SK-N-SH (cell line): Measurements from ENCODE around the gene CPB2. TPM values are rescaled to one million over a fixed set of nuclear protein-coding genes. Genes with fewer than 3 reads are reported as not detected.

Experiments used
- CTCF ChIA-PET: fragments of 300-600, 350-600 bp; formaldehyde crosslinking; extraction: SDS; loops from one replicate; lab custom pipeline; 2021; lab: Yijun Ruan, JAX
- POLR2A ChIA-PET: fragments of 350-600 bp; sonication (Branson Sonifier 250); formaldehyde crosslinking; extraction: SDS; loops from one replicate; lab custom pipeline; 2020; ENCODE audit warnings: antibody characterized with exemption, inconsistent platforms; lab: Yijun Ruan, JAX
- DNase-seq: peaks from one replicate; pipeline ENCODE4 v3.0.0; 2012
- H2AFZ ChIP-seq: fragments of 200-600 bp; sonication (generic); 2 replicates; pipeline ENCODE4 v1.8.1; 2016; ENCODE audit warnings: antibody characterized with exemption, mild to moderate bottlenecking, low read depth
- H3F3A ChIP-seq: fragments of 200-600 bp; sonication (generic); replicated peaks from 2 replicates; pipeline ENCODE3; 2016; ENCODE audit warnings: antibody characterized with exemption, mild to moderate bottlenecking; ENCODE audit not compliant: insufficient read depth
- H3K27ac ChIP-seq, 2 experiments: fragments of 200-500 bp in 1 of 2; fragments of 200-600 bp in 1 of 2; sonication (Bioruptor generic) in 1 of 2; sonication (generic), shearing (Covaris generic) in 1 of 2; 2 replicates each; pipeline versions ENCODE4 v1.5.1 to v1.6.1; 2014 to 2016; ENCODE audit warnings: low read depth in 2 of 2, inconsistent platforms in 1 of 2, low read length in 1 of 2, mild to moderate bottlenecking in 1 of 2, mixed read lengths in 1 of 2
- H3K27me3 ChIP-seq: fragments of 200-600 bp; sonication (generic), shearing (Covaris generic); 2 replicates; pipeline ENCODE4 v1.6.1; 2016; ENCODE audit warnings: mixed run types; ENCODE audit not compliant: insufficient read depth
- H3K36me3 ChIP-seq, 2 experiments: fragments of 200-500 bp in 1 of 2; fragments of 200-600 bp in 1 of 2; sonication (Bioruptor generic) in 1 of 2; sonication (generic) in 1 of 2; replicated peaks in 1 of 2; 2 replicates each; pipeline versions ENCODE3 to v1.5.1; 2014 to 2016; ENCODE audit warnings: low read length in 1 of 2, mild to moderate bottlenecking in 1 of 2; ENCODE audit not compliant: insufficient read depth in 2 of 2, control insufficient read depth in 1 of 2
- H3K4me1 ChIP-seq, 2 experiments: fragments of 200-500 bp in 1 of 2; fragments of 200-600 bp in 1 of 2; sonication (Bioruptor generic) in 1 of 2; sonication (generic), shearing (Covaris generic) in 1 of 2; 2 replicates each; pipeline versions ENCODE4 v1.5.1 to v1.6.1; 2014 to 2016; ENCODE audit warnings: low read depth in 1 of 2, low read length in 1 of 2, mixed run types in 1 of 2; ENCODE audit not compliant: insufficient read depth in 2 of 2, control insufficient read depth in 1 of 2
- H3K4me2 ChIP-seq: fragments of 200-600 bp; sonication (generic), shearing (Covaris generic); 2 replicates; pipeline ENCODE4 v1.6.1; 2017; ENCODE audit warnings: mixed run types
- H3K4me3 ChIP-seq, 2 experiments: fragments of 200-500 bp in 1 of 2; fragments of 200-600 bp in 1 of 2; sonication (Bioruptor generic) in 1 of 2; sonication (generic), shearing (Covaris generic) in 1 of 2; 2 replicates each; pipeline versions ENCODE4 v1.5.1 to v1.8.1; 2014 to 2016; ENCODE audit warnings: low read depth in 2 of 2, inconsistent platforms in 1 of 2, low read length in 1 of 2, mild to moderate bottlenecking in 1 of 2, mixed read lengths in 1 of 2, moderate library complexity in 1 of 2
- H3K79me2 ChIP-seq: fragments of 200-600 bp; sonication (generic); 2 replicates; pipeline ENCODE4 v1.8.1; 2017; ENCODE audit warnings: mild to moderate bottlenecking; ENCODE audit not compliant: insufficient read depth
- H3K9ac ChIP-seq: fragments of 200-600 bp; sonication (generic); 2 replicates; pipeline ENCODE4 v1.6.1; 2017; ENCODE audit warnings: mixed run types
- H3K9me2 ChIP-seq: fragments of 200-600 bp; sonication (generic); 2 replicates; pipeline ENCODE4 v1.6.1; 2017; ENCODE audit warnings: mixed run types
- H3K9me3 ChIP-seq: fragments of 200-600 bp; sonication (generic); 2 replicates; pipeline ENCODE4 v1.6.1; 2017; ENCODE audit warnings: mixed run types, mild to moderate bottlenecking, moderate library complexity
- H4K20me1 ChIP-seq: fragments of 200-600 bp; sonication (generic); 2 replicates; pipeline ENCODE4 v1.6.1; 2017; ENCODE audit warnings: mild to moderate bottlenecking, mixed run types; ENCODE audit not compliant: insufficient read depth
- CHD2 ChIP-seq: fragments of 150-350 bp; IDR thresholded peaks from 2 replicates; pipeline ENCODE4 v1.6.1; 2018; ENCODE audit warnings: low read length; ENCODE audit not compliant: partially characterized antibody
- FOSL2 ChIP-seq: IDR thresholded peaks from 2 replicates; pipeline ENCODE4 v1.4.0; 2012; ENCODE audit warnings: low read depth, mild to moderate bottlenecking, moderate library complexity, borderline replicate concordance
- GATA2 ChIP-seq: sonication (generic); formaldehyde crosslinking; IDR thresholded peaks from 2 replicates; pipeline ENCODE4 v1.5.0; 2020; ENCODE audit warnings: mild to moderate bottlenecking, missing genetic modification reagents
- JUND ChIP-seq: IDR thresholded peaks from 2 replicates; pipeline ENCODE4 v1.4.0; 2012
- MEF2A ChIP-seq: IDR thresholded peaks from 2 replicates; pipeline ENCODE4 v1.4.0; 2012; ENCODE audit warnings: low read depth, borderline replicate concordance
- NFIC ChIP-seq: IDR thresholded peaks from 2 replicates; pipeline ENCODE4 v1.4.0; 2012; ENCODE audit warnings: borderline replicate concordance
- POLR2AphosphoS5 ChIP-seq: IDR thresholded peaks from 2 replicates; pipeline ENCODE4 v1.6.1; 2012; ENCODE audit warnings: low read depth, low read length
- RCOR1 ChIP-seq: fragments of 150-350 bp; IDR thresholded peaks from 2 replicates; pipeline ENCODE4 v1.6.1; 2017; ENCODE audit warnings: antibody characterized with exemption, low read length
- REST ChIP-seq: IDR thresholded peaks from 2 replicates; pipeline ENCODE4 v1.6.1; 2012; ENCODE audit warnings: mild to moderate bottlenecking, low read depth, low read length, moderate library complexity
- RFX5 ChIP-seq: IDR thresholded peaks from 2 replicates; pipeline ENCODE4 v1.6.1; 2012; ENCODE audit warnings: mild to moderate bottlenecking, improper control_type of control experiment, low read length
- RXRA ChIP-seq: IDR thresholded peaks from 2 replicates; pipeline ENCODE4 v1.4.0; 2012; ENCODE audit warnings: low read depth, mild to moderate bottlenecking, borderline replicate concordance
- SIN3A ChIP-seq: IDR thresholded peaks from 2 replicates; pipeline ENCODE4 v1.6.1; 2012; ENCODE audit warnings: low read depth, mild to moderate bottlenecking, low read length, moderate library complexity, borderline replicate concordance
- SMC3 ChIP-seq: IDR thresholded peaks from 2 replicates; pipeline ENCODE4 v1.6.1; 2012; ENCODE audit warnings: low read depth, low read length, improper control_type of control experiment
- TEAD4 ChIP-seq: IDR thresholded peaks from 2 replicates; pipeline ENCODE4 v1.4.0; 2012; ENCODE audit warnings: mild to moderate bottlenecking, borderline replicate concordance; ENCODE audit not compliant: insufficient read depth
- WGBS: methylation state at CpG from one replicate; pipeline ENCODE4 v1.1.6; 2017; ENCODE audit warnings: low lambda C conversion rate; 5-methylcytosine and 5-hydroxymethylcytosine counted together
- polyA plus RNA-seq, 3 experiments: library from polyadenylated mRNA; depleted of rRNA; stranded (reverse); fragments of >200 nt; gene quantifications; 2 replicates each; pipeline ENCODE4 v1.2.3, GENCODE V29; 2012
- TF ChIP-seq, protein P1 (sequence below): IDR thresholded peaks from 2 replicates; pipeline ENCODE4 v1.4.0; 2012; ENCODE audit warnings: low read depth, borderline replicate concordance
- TF ChIP-seq, protein P2 (sequence below): fragments of 150-350 bp; IDR thresholded peaks from 2 replicates; pipeline ENCODE4 v1.6.1; 2016; ENCODE audit warnings: mild to moderate bottlenecking, low read depth, low read length
- TF ChIP-seq, protein P3 (sequence below): fragments of 200-600 bp; sonication (generic); IDR thresholded peaks from 2 replicates; pipeline ENCODE4 v1.6.1; 2017; ENCODE audit warnings: antibody characterized with exemption, mild to moderate bottlenecking, moderate library complexity

The CPB2 gene
- polyA plus RNA-seq, 1 of the 3 experiments (the other 2 are of a cell fraction): not detected

DNA sequence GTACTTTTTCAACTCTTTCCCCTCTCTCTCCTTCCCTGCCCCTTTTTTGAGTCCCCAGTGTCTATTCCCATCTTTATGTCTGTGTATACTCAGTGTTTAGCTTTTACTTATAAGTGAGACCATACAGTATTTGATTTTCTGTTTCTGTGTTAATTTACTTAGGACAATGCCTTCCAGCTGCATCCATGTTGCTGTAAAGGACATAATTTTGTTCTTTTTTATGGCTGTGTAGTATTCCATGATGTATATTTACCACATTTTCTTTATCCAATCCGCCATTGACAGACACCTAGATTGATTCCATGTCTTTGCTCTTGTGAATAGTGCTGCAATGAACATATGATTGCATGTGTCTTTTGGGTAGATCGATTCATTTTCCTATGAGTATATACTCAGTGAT, 41.5 kb downstream of the CPB2 start:
- H3K36me3 ChIP-seq: no peaks in the 10 kb centered on the region
- no peak overlapping the region for H3K27ac ChIP-seq
- no peaks in the 10 kb centered on the region; a peak in 1 of 4 replicates for H3K4me1 ChIP-seq
- H2AFZ ChIP-seq: no peak overlapping the region
- H3K4me2 ChIP-seq: no peak overlapping the region
- 0 out of 2 replicates have a peak, but pooled peaks cover 3% of the 10 kb centered on the region for H3K9me2 ChIP-seq
- no peak for DNase-seq
- no peaks in the 10 kb centered on the region for H3F3A ChIP-seq
- TF ChIP-seq TEAD4 (no peak), FOSL2 (no peak), GATA2 (CRISPR knock-in tag) (no peak), POLR2AphosphoS5 (no peak), RXRA (no peak), REST (no peak), SIN3A (no peak), SMC3 (no peak), RFX5 (no peak), RCOR1 (no peak), JUND (no peak), MEF2A (no peak), CHD2 (no peak), NFIC (no peak)
- TF ChIP-seq, protein P1, sequence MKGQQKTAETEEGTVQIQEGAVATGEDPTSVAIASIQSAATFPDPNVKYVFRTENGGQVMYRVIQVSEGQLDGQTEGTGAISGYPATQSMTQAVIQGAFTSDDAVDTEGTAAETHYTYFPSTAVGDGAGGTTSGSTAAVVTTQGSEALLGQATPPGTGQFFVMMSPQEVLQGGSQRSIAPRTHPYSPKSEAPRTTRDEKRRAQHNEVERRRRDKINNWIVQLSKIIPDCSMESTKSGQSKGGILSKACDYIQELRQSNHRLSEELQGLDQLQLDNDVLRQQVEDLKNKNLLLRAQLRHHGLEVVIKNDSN: no peak
- TF ChIP-seq, protein P2, sequence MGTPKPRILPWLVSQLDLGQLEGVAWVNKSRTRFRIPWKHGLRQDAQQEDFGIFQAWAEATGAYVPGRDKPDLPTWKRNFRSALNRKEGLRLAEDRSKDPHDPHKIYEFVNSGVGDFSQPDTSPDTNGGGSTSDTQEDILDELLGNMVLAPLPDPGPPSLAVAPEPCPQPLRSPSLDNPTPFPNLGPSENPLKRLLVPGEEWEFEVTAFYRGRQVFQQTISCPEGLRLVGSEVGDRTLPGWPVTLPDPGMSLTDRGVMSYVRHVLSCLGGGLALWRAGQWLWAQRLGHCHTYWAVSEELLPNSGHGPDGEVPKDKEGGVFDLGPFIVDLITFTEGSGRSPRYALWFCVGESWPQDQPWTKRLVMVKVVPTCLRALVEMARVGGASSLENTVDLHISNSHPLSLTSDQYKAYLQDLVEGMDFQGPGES: no peak
- TF ChIP-seq, protein P3, sequence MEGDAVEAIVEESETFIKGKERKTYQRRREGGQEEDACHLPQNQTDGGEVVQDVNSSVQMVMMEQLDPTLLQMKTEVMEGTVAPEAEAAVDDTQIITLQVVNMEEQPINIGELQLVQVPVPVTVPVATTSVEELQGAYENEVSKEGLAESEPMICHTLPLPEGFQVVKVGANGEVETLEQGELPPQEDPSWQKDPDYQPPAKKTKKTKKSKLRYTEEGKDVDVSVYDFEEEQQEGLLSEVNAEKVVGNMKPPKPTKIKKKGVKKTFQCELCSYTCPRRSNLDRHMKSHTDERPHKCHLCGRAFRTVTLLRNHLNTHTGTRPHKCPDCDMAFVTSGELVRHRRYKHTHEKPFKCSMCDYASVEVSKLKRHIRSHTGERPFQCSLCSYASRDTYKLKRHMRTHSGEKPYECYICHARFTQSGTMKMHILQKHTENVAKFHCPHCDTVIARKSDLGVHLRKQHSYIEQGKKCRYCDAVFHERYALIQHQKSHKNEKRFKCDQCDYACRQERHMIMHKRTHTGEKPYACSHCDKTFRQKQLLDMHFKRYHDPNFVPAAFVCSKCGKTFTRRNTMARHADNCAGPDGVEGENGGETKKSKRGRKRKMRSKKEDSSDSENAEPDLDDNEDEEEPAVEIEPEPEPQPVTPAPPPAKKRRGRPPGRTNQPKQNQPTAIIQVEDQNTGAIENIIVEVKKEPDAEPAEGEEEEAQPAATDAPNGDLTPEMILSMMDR: no peak
- POLR2A ChIA-PET: no interaction called here
- 77% methylated on average over 2 of the region's 2 CpGs for WGBS
- 0 out of 2 replicates have a peak, but pooled peaks cover 3% of the 10 kb centered on the region for H3K9me3 ChIP-seq
- H4K20me1 ChIP-seq: no peaks in the 10 kb centered on the region
- H3K27me3 ChIP-seq: no peaks in the 10 kb centered on the region
- no peak overlapping the region for H3K4me3 ChIP-seq
- no peaks in the 10 kb centered on the region for H3K79me2 ChIP-seq
- CTCF ChIA-PET: interaction anchor here (1.4 kb wide), 1 partner anchor 63 kb away, joined by 3 read pairs; no protein-coding TSS in a partner anchor
- H3K9ac ChIP-seq: no peak overlapping the region
